MM.1S (cell line): ENCODE results near the gene NAALADL2.

Source experiments
- DNase-seq: peaks from one replicate; pipeline ENCODE4 v3.0.0-alpha.2; 2015
- H2AFZ ChIP-seq: fragments of 300-600 bp; sonication (generic); 2 replicates; pipeline ENCODE4 v1.6.0; 2016; ENCODE audit warnings: antibody characterized with exemption, low read length
- H3F3A ChIP-seq: fragments of 300-600 bp; sonication (generic); 2 replicates; pipeline ENCODE4 v1.6.1; 2016; ENCODE audit warnings: mild to moderate bottlenecking, antibody characterized with exemption, low read length, moderate library complexity, mixed read lengths; ENCODE audit not compliant: insufficient read depth
- H3K27ac ChIP-seq: fragments of 300-600 bp; sonication (generic); 2 replicates; pipeline ENCODE4 v1.5.1; 2016; ENCODE audit warnings: mild to moderate bottlenecking, low read length
- H3K27me3 ChIP-seq: fragments of 300-600 bp; sonication (generic); replicated peaks from 2 replicates; pipeline ENCODE4 v1.6.0; 2016; ENCODE audit warnings: low read length; ENCODE audit not compliant: insufficient read depth
- H3K36me3 ChIP-seq: fragments of 300-600 bp; sonication (generic); replicated peaks from 2 replicates; pipeline ENCODE4 v1.6.1; 2016; ENCODE audit warnings: mild to moderate bottlenecking, low read length, mixed read lengths; ENCODE audit not compliant: insufficient read depth
- H3K4me1 ChIP-seq: fragments of 300-600 bp; sonication (generic); 2 replicates; pipeline ENCODE4 v1.6.1; 2016; ENCODE audit warnings: low read length, mixed read lengths
- H3K4me2 ChIP-seq: fragments of 300-600 bp; sonication (generic); 2 replicates; pipeline ENCODE4 v1.6.0; 2016; ENCODE audit warnings: low read depth, low read length
- H3K4me3 ChIP-seq: fragments of 300-600 bp; sonication (generic); 2 replicates; pipeline ENCODE4 v1.5.1; 2016; ENCODE audit warnings: low read length, mixed read lengths
- H3K79me2 ChIP-seq: fragments of 300-600 bp; sonication (generic); 2 replicates; pipeline ENCODE4 v1.6.1; 2016; ENCODE audit warnings: mixed run types, low read length, mixed read lengths
- H3K9ac ChIP-seq: fragments of 300-600 bp; sonication (generic); 2 replicates; pipeline ENCODE4 v1.6.1; 2016; ENCODE audit warnings: low read length, mixed read lengths
- H3K9me2 ChIP-seq: fragments of 300-600 bp; sonication (generic); replicated peaks from 2 replicates; pipeline ENCODE4 v1.6.1; 2016; ENCODE audit warnings: mild to moderate bottlenecking, low read length, mixed read lengths; ENCODE audit not compliant: insufficient read depth
- H3K9me3 ChIP-seq: fragments of 300-600 bp; sonication (generic); replicated peaks from 2 replicates; pipeline ENCODE4 v1.6.1; 2016; ENCODE audit warnings: mild to moderate bottlenecking, low read length, mixed read lengths; ENCODE audit not compliant: insufficient read depth
- H4K20me1 ChIP-seq: fragments of 300-600 bp; sonication (generic); 2 replicates; pipeline ENCODE4 v1.6.1; 2016; ENCODE audit warnings: mild to moderate bottlenecking, low read length, moderate library complexity, mixed read lengths; ENCODE audit not compliant: insufficient read depth
- CTCF ChIP-seq: fragments of 300-600 bp; sonication (generic); IDR thresholded peaks from 2 replicates; pipeline ENCODE4 v1.5.1; 2016; ENCODE audit warnings: antibody characterized with exemption, low read length, mixed read lengths
- EZH2 ChIP-seq: fragments of 300-600 bp; sonication (generic); optimal IDR thresholded peaks from 2 replicates; pipeline ENCODE3; 2017; ENCODE audit warnings: low read depth, mild to moderate bottlenecking, antibody characterized with exemption, low read length, mixed read lengths
- EZH2phosphoT487 ChIP-seq: fragments of 300-600 bp; sonication (generic); IDR thresholded peaks from 2 replicates; pipeline ENCODE4 v1.6.1; 2018; ENCODE audit warnings: antibody characterized with exemption, low read length

NAALADL2 gene

GRCh38 chr3:175185903-175186302 lies 326.8 kb downstream of the NAALADL2 start:
- H3K4me2 ChIP-seq: no peak overlapping the region
- H3K79me2 ChIP-seq: no peaks in the 10 kb centered on the region
- H3K9ac ChIP-seq: no peak overlapping the region
- no peak overlapping the region for H3K27ac ChIP-seq
- no peaks in the 10 kb centered on the region for H3K27me3 ChIP-seq
- H3K4me1 ChIP-seq: peaks cover 6% of the 10 kb centered on the region
- no peaks in the 10 kb centered on the region for H3F3A ChIP-seq
- no peak overlapping the region for H2AFZ ChIP-seq
- H4K20me1 ChIP-seq: no peaks in the 10 kb centered on the region
- H3K9me2 ChIP-seq: no peaks in the 10 kb centered on the region
- DNase-seq: no peak
- H3K9me3 ChIP-seq: no peaks in the 10 kb centered on the region
- no peaks in the 10 kb centered on the region for H3K36me3 ChIP-seq
- TF ChIP-seq EZH2 (no peak), CTCF (no peak), EZH2phosphoT487 (no peak)
- no peak overlapping the region for H3K4me3 ChIP-seq

- H3K4me3 ChIP-seq: no peak overlapping the region
- DNase-seq: no peak
- no peaks in the 10 kb centered on the region for H3K27me3 ChIP-seq
- H3K9me3 ChIP-seq: no peaks in the 10 kb centered on the region
- no peaks in the 10 kb centered on the region for H3F3A ChIP-seq
- H3K9ac ChIP-seq: no peak overlapping the region
- H3K27ac ChIP-seq: no peak overlapping the region
- TF ChIP-seq CTCF (no peak), EZH2 (no peak), EZH2phosphoT487 (no peak)
- H3K4me1 ChIP-seq: peaks cover 6% of the 10 kb centered on the region
- H2AFZ ChIP-seq: no peak overlapping the region
- H3K9me2 ChIP-seq: no peaks in the 10 kb centered on the region
- H3K36me3 ChIP-seq: no peaks in the 10 kb centered on the region
- no peaks in the 10 kb centered on the region for H4K20me1 ChIP-seq
- H3K79me2 ChIP-seq: no peaks in the 10 kb centered on the region
- no peak overlapping the region for H3K4me2 ChIP-seq
Measured at GRCh38 chr3:175186511-175186910, 327.4 kb downstream of the NAALADL2 start.

- H3K36me3 ChIP-seq: no peaks in the 10 kb centered on the region
- no peaks in the 10 kb centered on the region for H3K79me2 ChIP-seq
- no peak overlapping the region for H3K4me2 ChIP-seq
- no peaks in the 10 kb centered on the region for H3F3A ChIP-seq
- no peak overlapping the region for H3K9ac ChIP-seq
- H3K27me3 ChIP-seq: no peaks in the 10 kb centered on the region
- TF ChIP-seq EZH2phosphoT487: no peak
- no peak for TF ChIP-seq CTCF
- TF ChIP-seq EZH2: no peak
- H3K9me2 ChIP-seq: no peaks in the 10 kb centered on the region
- DNase-seq: no peak
- H3K4me3 ChIP-seq: no peak overlapping the region
- no peaks in the 10 kb centered on the region for H4K20me1 ChIP-seq
- H2AFZ ChIP-seq: no peak overlapping the region
- H3K27ac ChIP-seq: no peak overlapping the region
- no peaks in the 10 kb centered on the region for H3K9me3 ChIP-seq
- peaks cover 6% of the 10 kb centered on the region for H3K4me1 ChIP-seq
Measured at GRCh38 chr3:175187586-175187985, 328.5 kb downstream of the NAALADL2 start.

- Histone ChIP-seq H3K36me3 (no peaks in the 10 kb centered on the region), H3K4me1 (peaks cover 30% of the 10 kb centered on the region), H3F3A (peaks cover 12% of the 10 kb centered on the region; the same call in 1 of the 2 replicates), H3K27ac (no peak overlapping the region), H4K20me1 (no peaks in the 10 kb centered on the region), H3K4me3 (no peak overlapping the region), H3K27me3 (no peaks in the 10 kb centered on the region), H3K4me2 (no peak overlapping the region), H3K9me3 (no peaks in the 10 kb centered on the region), H3K9ac (no peak overlapping the region), H3K79me2 (no peaks in the 10 kb centered on the region), H2AFZ (no peak overlapping the region), H3K9me2 (no peaks in the 10 kb centered on the region)
- TF ChIP-seq EZH2phosphoT487: no peak
- no peak for TF ChIP-seq EZH2
- no peak for TF ChIP-seq CTCF
- DNase-seq: no peak
Measured at GRCh38 chr3:175192536-175192935, 333.4 kb downstream of the NAALADL2 start.
